Activated CD8-positive, alpha-beta memory T cell treated with anti-CD3 and anti-CD28 coated beads, Interleukin-2, amount 10 ng/mL, durations not matched to agents 7 days and 5 days (primary cell): ENCODE results near the gene NPY. TPM values are rescaled to one million over a fixed set of nuclear protein-coding genes. Genes with fewer than 3 reads are reported as not detected.

Experiments
- ATAC-seq: fragments of 150-1000 bp; cut with Tn5 transposase; one replicate; pipeline ENCODE4 v1.10.0; 2021; ENCODE audit warnings: moderate library complexity
- CTCF ChIA-PET: fragments of 350-600 bp; sonication (Branson Sonifier 250); formaldehyde crosslinking; loops from one replicate; lab custom pipeline; 2021; ENCODE audit warnings: antibody characterized with exemption; lab: Charles Lee
- DNase-seq: peaks from one replicate; pipeline ENCODE4 v3.0.0-alpha.2; 2020
- H3K27ac Mint-ChIP-seq: one replicate; pipeline ENCODE4 v1.8.0; 2021; ENCODE audit warnings: mild to moderate bottlenecking, mixed read lengths
- H3K27me3 Mint-ChIP-seq: one replicate; pipeline ENCODE4 v1.8.0; 2021; ENCODE audit warnings: mixed read lengths
- H3K36me3 Mint-ChIP-seq: one replicate; pipeline ENCODE4 v1.8.0; 2021; ENCODE audit warnings: mild to moderate bottlenecking, mixed read lengths
- H3K4me1 Mint-ChIP-seq: one replicate; pipeline ENCODE4 v1.8.0; 2021; ENCODE audit warnings: mixed read lengths
- H3K4me3 Mint-ChIP-seq: one replicate; pipeline ENCODE4 v1.8.0; 2021; ENCODE audit warnings: mild to moderate bottlenecking, moderate library complexity, mixed read lengths
- H3K9me3 Mint-ChIP-seq: one replicate; pipeline ENCODE4 v1.8.0; 2022; ENCODE audit warnings: low read depth, mixed read lengths
- total RNA-seq, 2 experiments: library from RNA; stranded (reverse); gene quantifications; one replicate each; pipeline ENCODE4 v1.2.3, GENCODE V29; 2021

The NPY gene
- total RNA-seq, 2 experiments from 2014 or later, result not detected

DNA sequence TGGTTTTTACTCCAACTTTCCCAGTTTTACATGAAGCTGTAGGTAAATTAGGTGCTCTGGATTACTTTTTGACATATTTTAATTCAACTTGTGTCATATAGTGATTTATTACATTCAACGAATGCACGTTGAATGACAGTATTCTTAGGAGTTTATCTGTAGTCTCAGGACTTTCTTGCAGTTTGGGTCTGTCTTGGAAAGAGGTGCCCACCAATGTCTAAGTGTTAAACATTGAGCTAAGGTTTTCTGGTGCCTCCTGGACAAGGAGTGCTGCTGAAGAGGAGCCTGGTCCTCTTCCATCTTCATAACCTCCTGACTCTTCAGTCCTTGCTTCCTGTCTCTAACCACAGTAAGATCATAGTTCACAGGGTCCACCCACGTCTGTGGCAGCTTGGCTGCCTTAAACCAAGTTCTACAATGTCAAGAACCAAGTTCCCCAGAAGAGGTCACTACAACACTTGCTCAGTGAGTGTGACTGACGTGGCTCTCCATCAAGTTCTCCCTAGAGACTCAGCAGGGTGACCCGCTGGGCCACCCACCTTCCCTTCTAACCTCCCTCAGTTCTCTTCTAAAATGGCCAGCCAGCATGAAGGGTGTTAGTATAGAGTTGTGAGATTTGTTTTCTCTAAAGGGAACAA lies 6.1 kb downstream of the NPY start:
- DNase-seq, result peak; percentile 66
- H3K27me3 Mint-ChIP-seq, result peaks cover 46% of the 10 kb centered on the region
- no peaks in the 10 kb centered on the region for H3K9me3 Mint-ChIP-seq
- H3K4me3 Mint-ChIP-seq, result no peak overlapping the region
- CTCF ChIA-PET, result interaction anchor here (0.7 to 1.1 kb wide), 3 partner anchors 91 to 377 kb away, joined by 3 read pairs; no protein-coding TSS in a partner anchor
- peak; percentile 91 for ATAC-seq
- H3K27ac Mint-ChIP-seq, result no peak overlapping the region
- no peaks in the 10 kb centered on the region for H3K36me3 Mint-ChIP-seq
- H3K4me1 Mint-ChIP-seq, result peaks cover 12% of the 10 kb centered on the region

DNA sequence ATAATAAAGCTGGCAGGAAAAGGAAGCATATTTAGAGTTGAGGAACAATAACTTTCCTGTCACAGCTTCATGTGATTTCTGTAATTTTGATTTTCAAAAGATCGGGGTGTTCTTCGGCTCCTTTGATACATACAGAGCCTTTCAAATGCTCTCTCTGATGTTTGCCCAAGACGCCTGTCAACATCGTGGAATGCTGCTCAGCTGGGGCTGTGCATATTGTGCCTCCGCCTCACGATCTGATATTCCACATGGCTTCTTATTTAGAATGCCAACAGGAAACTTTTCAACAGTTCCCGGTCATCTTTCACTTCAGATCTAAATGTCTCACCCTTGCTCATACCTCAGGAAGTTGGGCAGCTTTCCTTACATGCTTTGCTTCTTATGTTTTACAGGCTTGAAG lies 7.3 kb downstream of the NPY start:
- CTCF ChIA-PET, result no interaction called here
- Mint-ChIP-seq H3K27me3 (peaks cover 38% of the 10 kb centered on the region), H3K4me1 (peaks cover 6% of the 10 kb centered on the region), H3K27ac (no peak overlapping the region), H3K4me3 (no peak overlapping the region), H3K36me3 (no peaks in the 10 kb centered on the region), H3K9me3 (no peaks in the 10 kb centered on the region)
- DNase-seq, result no peak
- ATAC-seq, result no peak

DNA sequence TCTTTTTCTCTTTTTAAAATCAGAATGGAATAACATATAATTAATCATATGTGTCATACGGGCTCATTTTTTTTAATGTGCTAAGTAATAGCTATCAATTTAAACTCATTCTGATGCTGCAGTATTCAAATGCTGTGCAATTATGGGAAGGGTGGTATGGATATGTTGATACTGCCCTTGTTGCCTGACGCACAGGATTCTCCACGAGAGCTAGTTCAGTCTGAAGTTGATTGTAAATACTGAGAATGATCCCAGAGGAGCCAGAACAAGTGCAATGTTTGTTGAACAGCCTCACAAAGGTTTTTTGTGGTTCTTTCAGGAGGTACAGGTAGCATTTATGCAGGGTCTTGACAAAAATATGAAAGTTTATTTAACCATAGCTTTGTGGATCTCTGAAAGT lies 13.4 kb downstream of the NPY start:
- CTCF ChIA-PET, result no interaction called here

GRCh38 chr7:24298696-24299095 lies 14.7 kb downstream of the NPY start:
- CTCF ChIA-PET, result no interaction called here
- DNase-seq (no peak), ATAC-seq (no peak)
- H3K4me3 Mint-ChIP-seq, result no peak overlapping the region
- H3K9me3 Mint-ChIP-seq, result no peaks in the 10 kb centered on the region
- H3K4me1 Mint-ChIP-seq, result no peaks in the 10 kb centered on the region
- no peaks in the 10 kb centered on the region for H3K36me3 Mint-ChIP-seq
- peaks cover 40% of the 10 kb centered on the region for H3K27me3 Mint-ChIP-seq
- H3K27ac Mint-ChIP-seq, result no peak overlapping the region

More for the DNA sequence above, 13.4 kb downstream of the NPY start:
- H3K4me3 Mint-ChIP-seq, result no peak overlapping the region
- no peak for DNase-seq
- ATAC-seq, result no peak
- H3K9me3 Mint-ChIP-seq, result no peaks in the 10 kb centered on the region
- H3K27ac Mint-ChIP-seq, result no peak overlapping the region
- no peaks in the 10 kb centered on the region for H3K4me1 Mint-ChIP-seq
- H3K27me3 Mint-ChIP-seq, result peaks cover 32% of the 10 kb centered on the region
- H3K36me3 Mint-ChIP-seq, result no peaks in the 10 kb centered on the region

DNA sequence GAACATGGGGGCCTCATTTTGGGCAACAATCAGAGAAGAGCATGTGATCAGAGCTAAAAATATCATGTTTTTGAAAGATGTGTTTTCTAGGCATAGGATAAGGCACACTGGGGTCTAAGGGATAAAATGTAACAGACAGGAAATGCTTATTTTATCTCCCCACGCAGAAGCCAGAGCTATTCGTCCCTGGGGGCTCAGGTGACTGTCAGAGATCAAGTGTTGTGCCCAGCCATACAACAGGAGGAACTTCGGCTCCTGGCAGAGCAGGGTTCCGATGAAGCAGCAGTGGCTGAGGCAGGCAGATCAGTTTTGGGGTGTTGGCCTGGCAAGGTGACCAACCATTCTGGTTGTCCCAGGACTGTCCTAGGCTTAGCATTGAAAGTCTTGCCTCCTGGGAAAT lies 15.2 kb downstream of the NPY start:
- no peak for ATAC-seq
- Mint-ChIP-seq H3K36me3 (no peaks in the 10 kb centered on the region), H3K9me3 (no peaks in the 10 kb centered on the region), H3K4me3 (no peak overlapping the region), H3K4me1 (no peaks in the 10 kb centered on the region), H3K27me3 (peaks cover 44% of the 10 kb centered on the region), H3K27ac (no peak overlapping the region)
- DNase-seq, result no peak
- CTCF ChIA-PET, result no interaction called here

DNA sequence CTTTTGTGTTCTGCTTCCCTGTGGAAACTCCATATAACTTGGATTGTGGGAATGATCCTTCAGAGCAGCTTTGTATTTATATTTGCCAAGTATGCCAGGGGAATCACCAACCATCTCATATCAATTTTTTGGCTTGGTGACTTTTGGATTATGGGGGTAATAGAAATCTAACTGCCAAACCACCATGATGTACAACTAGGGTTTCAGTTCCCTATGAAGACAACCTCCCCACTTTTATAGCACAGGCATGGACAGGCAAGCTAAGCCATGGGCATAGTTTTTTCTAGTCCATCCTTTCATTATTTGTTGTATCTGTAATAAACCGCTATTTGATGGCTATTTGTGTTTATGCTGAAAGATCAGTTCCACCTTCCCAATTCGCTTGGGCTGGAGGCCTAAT lies 17.7 kb downstream of the NPY start:
- no peak for ATAC-seq
- no peak overlapping the region for H3K27ac Mint-ChIP-seq
- CTCF ChIA-PET, result no interaction called here
- H3K36me3 Mint-ChIP-seq, result no peaks in the 10 kb centered on the region
- peaks cover 45% of the 10 kb centered on the region for H3K27me3 Mint-ChIP-seq
- H3K4me3 Mint-ChIP-seq, result no peak overlapping the region
- H3K9me3 Mint-ChIP-seq, result no peaks in the 10 kb centered on the region
- H3K4me1 Mint-ChIP-seq, result no peaks in the 10 kb centered on the region
- no peak for DNase-seq

DNA sequence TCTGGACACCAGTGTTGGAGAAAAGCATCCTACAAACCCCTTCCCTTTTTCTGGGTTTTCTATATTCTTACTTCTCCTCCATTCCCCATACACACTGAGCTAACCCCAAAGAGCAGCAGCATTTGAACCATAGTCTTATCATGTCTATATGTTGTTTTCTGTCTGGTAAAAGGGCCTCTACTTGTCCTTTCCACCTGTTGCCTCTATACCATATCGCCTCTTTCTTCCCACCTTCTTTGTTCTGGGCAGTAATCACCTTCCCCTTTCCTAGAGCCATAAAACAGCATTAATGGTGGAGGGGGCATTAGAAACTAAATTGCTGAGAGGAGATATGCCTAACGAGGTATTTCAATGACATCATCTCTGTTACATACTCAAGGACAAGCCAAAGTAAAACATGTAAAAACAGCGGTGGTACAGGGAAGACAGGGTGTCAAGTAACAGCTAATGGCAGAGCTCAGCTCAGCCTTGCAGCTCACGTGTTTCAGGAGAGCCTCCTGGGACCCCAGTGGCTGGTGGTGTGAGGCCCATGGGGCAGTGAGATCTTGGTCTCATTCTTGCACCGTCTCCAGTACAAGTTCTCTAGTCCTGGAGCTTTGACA lies 20.6 kb downstream of the NPY start:
- DNase-seq (no peak), ATAC-seq (no peak)
- no peaks in the 10 kb centered on the region for H3K4me1 Mint-ChIP-seq
- peaks cover 38% of the 10 kb centered on the region for H3K27me3 Mint-ChIP-seq
- H3K4me3 Mint-ChIP-seq, result no peak overlapping the region
- no peaks in the 10 kb centered on the region for H3K36me3 Mint-ChIP-seq
- H3K27ac Mint-ChIP-seq, result no peak overlapping the region
- CTCF ChIA-PET, result no interaction called here
- H3K9me3 Mint-ChIP-seq, result no peaks in the 10 kb centered on the region

GRCh38 chr7:24307326-24307725 lies 23.3 kb downstream of the NPY start:
- peaks cover 24% of the 10 kb centered on the region for H3K27me3 Mint-ChIP-seq
- no peak overlapping the region for H3K27ac Mint-ChIP-seq
- DNase-seq, result no peak
- H3K4me1 Mint-ChIP-seq, result no peaks in the 10 kb centered on the region
- no peak for ATAC-seq
- CTCF ChIA-PET, result no interaction called here
- no peak overlapping the region for H3K4me3 Mint-ChIP-seq
- H3K9me3 Mint-ChIP-seq, result no peaks in the 10 kb centered on the region
- no peaks in the 10 kb centered on the region for H3K36me3 Mint-ChIP-seq

- H3K4me3 Mint-ChIP-seq, result no peak overlapping the region
- no peak overlapping the region for H3K27ac Mint-ChIP-seq
- H3K9me3 Mint-ChIP-seq, result no peaks in the 10 kb centered on the region
- no peaks in the 10 kb centered on the region for H3K36me3 Mint-ChIP-seq
- H3K4me1 Mint-ChIP-seq, result no peaks in the 10 kb centered on the region
- peaks cover 17% of the 10 kb centered on the region for H3K27me3 Mint-ChIP-seq
- no peak for ATAC-seq
- CTCF ChIA-PET, result no interaction called here
- no peak for DNase-seq
Measured at GRCh38 chr7:24312588-24312987, 28.6 kb downstream of the NPY start.

GRCh38 chr7:24313777-24314176 lies 29.8 kb downstream of the NPY start:
- CTCF ChIA-PET, result no interaction called here
- Mint-ChIP-seq H3K9me3 (no peaks in the 10 kb centered on the region), H3K4me1 (no peaks in the 10 kb centered on the region), H3K27me3 (peaks cover 20% of the 10 kb centered on the region), H3K4me3 (no peak overlapping the region), H3K36me3 (no peaks in the 10 kb centered on the region), H3K27ac (no peak overlapping the region)
- no peak for ATAC-seq
- DNase-seq, result no peak

DNA sequence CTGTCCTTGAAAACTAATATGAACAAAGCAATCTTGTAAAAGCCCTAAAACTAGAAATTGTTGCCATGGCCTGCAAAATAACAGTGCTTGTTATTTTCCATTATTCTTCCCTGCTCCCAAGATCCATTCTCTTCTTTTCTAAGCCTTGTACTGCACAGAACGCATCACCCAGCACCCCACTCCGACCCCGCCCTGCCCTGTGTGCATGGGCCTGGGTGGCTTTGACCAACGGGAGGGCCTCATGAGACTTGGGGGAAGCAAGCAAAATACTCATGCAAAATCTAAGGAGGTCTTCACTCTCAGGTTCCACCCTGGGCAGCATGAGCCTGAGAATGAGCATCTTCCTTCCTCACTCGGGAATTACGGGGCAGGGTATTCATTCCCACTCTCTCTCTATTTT lies 32.4 kb downstream of the NPY start:
- Mint-ChIP-seq H3K9me3 (no peaks in the 10 kb centered on the region), H3K27ac (no peak overlapping the region), H3K27me3 (peaks cover 29% of the 10 kb centered on the region), H3K36me3 (no peaks in the 10 kb centered on the region), H3K4me1 (no peaks in the 10 kb centered on the region), H3K4me3 (no peak overlapping the region)
- ATAC-seq, result no peak
- CTCF ChIA-PET, result no interaction called here
- DNase-seq, result no peak

DNA sequence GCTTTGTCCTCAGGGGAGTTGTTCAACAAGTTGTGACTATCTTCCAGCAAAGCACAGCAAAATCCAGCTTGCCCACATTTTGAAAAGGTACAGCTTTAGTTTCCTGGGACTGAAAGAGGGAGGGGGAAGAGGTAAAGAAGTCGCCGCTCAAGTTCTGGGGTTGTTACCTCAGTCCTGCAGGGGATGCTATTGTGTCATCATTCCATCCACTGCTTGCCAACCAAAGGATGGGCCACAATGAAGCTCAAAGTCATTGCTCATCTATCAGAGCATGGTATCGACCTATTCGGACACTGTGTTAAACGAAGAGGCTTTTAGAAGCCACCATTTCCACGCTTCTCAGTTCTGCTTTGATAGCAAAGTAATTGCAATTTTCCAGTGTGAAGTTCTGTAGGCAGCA lies 34.3 kb downstream of the NPY start:
- ATAC-seq (no peak), DNase-seq (no peak)
- Mint-ChIP-seq H3K36me3 (no peaks in the 10 kb centered on the region), H3K27me3 (peaks cover 33% of the 10 kb centered on the region), H3K9me3 (no peaks in the 10 kb centered on the region), H3K4me1 (no peaks in the 10 kb centered on the region), H3K4me3 (no peak overlapping the region), H3K27ac (no peak overlapping the region)
- CTCF ChIA-PET, result no interaction called here

DNA sequence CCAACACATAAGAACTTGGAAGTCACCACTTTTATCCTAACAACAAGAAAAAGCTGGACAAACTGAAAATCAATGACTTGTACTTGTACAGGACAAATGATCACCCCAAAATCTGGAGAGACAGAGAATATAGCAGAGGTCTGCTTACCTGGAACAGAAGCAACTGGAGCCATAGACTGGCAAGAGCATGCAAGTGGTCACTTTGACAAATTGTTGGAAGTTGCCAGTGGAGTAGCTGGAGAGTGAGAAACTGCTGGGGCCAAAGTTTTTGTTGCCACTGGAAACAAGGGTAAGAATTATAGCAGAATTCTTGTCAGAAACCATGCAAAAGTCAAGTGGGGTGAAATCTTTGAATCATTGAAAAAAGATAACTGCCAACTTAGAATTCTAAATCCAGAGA lies 35.2 kb downstream of the NPY start:
- DNase-seq (no peak), ATAC-seq (no peak)
- Mint-ChIP-seq H3K4me1 (no peaks in the 10 kb centered on the region), H3K27me3 (peaks cover 30% of the 10 kb centered on the region), H3K9me3 (no peaks in the 10 kb centered on the region), H3K36me3 (no peaks in the 10 kb centered on the region), H3K4me3 (no peak overlapping the region), H3K27ac (no peak overlapping the region)
- CTCF ChIA-PET, result no interaction called here

DNA sequence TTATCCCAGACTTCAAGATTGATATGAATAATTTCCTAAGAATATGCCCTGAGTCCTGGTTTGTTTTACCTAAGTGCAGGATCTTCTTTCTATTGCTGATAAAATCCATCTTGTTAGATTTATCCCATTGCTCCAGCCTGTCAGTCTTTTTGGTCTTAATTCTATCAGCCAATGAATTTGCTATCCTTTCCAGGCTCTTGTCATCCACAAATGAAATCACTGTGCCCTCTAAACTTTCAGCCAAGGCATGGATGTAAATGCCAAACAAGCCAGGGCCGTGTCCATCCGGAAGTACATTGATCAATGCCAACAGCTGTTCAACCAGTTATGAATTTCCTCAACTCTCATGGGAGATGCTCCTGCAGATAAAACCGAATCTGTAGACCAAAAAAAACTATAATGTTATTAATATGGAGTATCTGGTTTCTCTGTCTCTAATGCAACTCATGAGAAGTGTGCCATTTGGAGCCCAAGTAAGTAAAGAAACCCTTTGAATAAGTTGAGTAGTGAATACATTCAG lies 40.0 kb downstream of the NPY start:
- no peak overlapping the region for H3K4me3 Mint-ChIP-seq
- CTCF ChIA-PET, result interaction anchor here (1.0 kb wide), 1 partner anchor 9 kb away, joined by 3 read pairs; no protein-coding TSS in a partner anchor
- no peak overlapping the region for H3K27ac Mint-ChIP-seq
- no peaks in the 10 kb centered on the region for H3K9me3 Mint-ChIP-seq
- no peak for ATAC-seq
- DNase-seq, result no peak
- H3K4me1 Mint-ChIP-seq, result no peaks in the 10 kb centered on the region
- no peaks in the 10 kb centered on the region for H3K36me3 Mint-ChIP-seq
- peaks cover 22% of the 10 kb centered on the region for H3K27me3 Mint-ChIP-seq
